Loucy (cell line): Measurements from ENCODE around the gene NLRP10.

ENCODE experiments used
- H2AFZ ChIP-seq: fragments of 200-600 bp; sonication (generic); 2 replicates; pipeline ENCODE4 v1.6.0; 2016; ENCODE audit warnings: antibody characterized with exemption, mild to moderate bottlenecking, low read length, moderate library complexity
- H3F3A ChIP-seq: fragments of 200-600 bp; 2 replicates; pipeline ENCODE4 v1.6.0; 2016; ENCODE audit warnings: antibody characterized with exemption, low read depth, mild to moderate bottlenecking
- H3K27me3 ChIP-seq: fragments of 200-600 bp; sonication (generic); 2 replicates; pipeline ENCODE4 v1.6.1; 2014; ENCODE audit warnings: low read length, mild to moderate bottlenecking; ENCODE audit not compliant: insufficient read depth, poor library complexity, severe bottlenecking
- H3K36me3 ChIP-seq: fragments of 200-600 bp; sonication (generic); 2 replicates; pipeline ENCODE4 v1.6.1; 2016; ENCODE audit warnings: low read length; ENCODE audit not compliant: insufficient read depth
- H3K4me1 ChIP-seq: fragments of 200-600 bp; sonication (generic); 2 replicates; pipeline ENCODE4 v1.5.1; 2014; ENCODE audit warnings: low read length, mild to moderate bottlenecking; ENCODE audit not compliant: insufficient read depth, poor library complexity, severe bottlenecking
- H3K4me2 ChIP-seq: fragments of 200-600 bp; sonication (generic); 2 replicates; pipeline ENCODE4 v1.6.0; 2014; ENCODE audit warnings: antibody characterized with exemption, low read length, low read depth, mild to moderate bottlenecking; ENCODE audit not compliant: poor library complexity, severe bottlenecking
- H3K4me3 ChIP-seq: fragments of 200-600 bp; sonication (generic); 2 replicates; pipeline ENCODE4 v1.5.1; 2014; ENCODE audit warnings: low read length, mild to moderate bottlenecking, mixed read lengths; ENCODE audit not compliant: poor library complexity, severe bottlenecking
- H3K79me2 ChIP-seq: fragments of 200-600 bp; sonication (generic); 2 replicates; pipeline ENCODE4 v1.6.1; 2014; ENCODE audit warnings: low read length; ENCODE audit not compliant: insufficient read depth
- H3K9ac ChIP-seq: fragments of 200-600 bp; sonication (generic); 2 replicates; pipeline ENCODE4 v1.6.0; 2014; ENCODE audit warnings: mild to moderate bottlenecking, low read depth, low read length, moderate library complexity; ENCODE audit not compliant: poor library complexity, severe bottlenecking
- H3K9me2 ChIP-seq: fragments of 200-600 bp; sonication (generic); replicated peaks from 2 replicates; pipeline ENCODE4 v1.6.1; 2016; ENCODE audit warnings: low read depth, low read length, mixed read lengths
- H3K9me3 ChIP-seq: fragments of 200-600 bp; sonication (generic); 2 replicates; pipeline ENCODE4 v1.6.1; 2014; ENCODE audit warnings: mild to moderate bottlenecking, antibody characterized with exemption, low read length, low read depth; ENCODE audit not compliant: insufficient read depth
- H4K20me1 ChIP-seq: fragments of 200-600 bp; sonication (generic); 2 replicates; pipeline ENCODE4 v1.6.0; 2014; ENCODE audit warnings: antibody characterized with exemption, low read length, mild to moderate bottlenecking; ENCODE audit not compliant: insufficient read depth, poor library complexity, severe bottlenecking
- EZH2phosphoT487 ChIP-seq: fragments of 200-600 bp; IDR thresholded peaks from 2 replicates; pipeline ENCODE4 v1.6.1; 2018; ENCODE audit warnings: antibody characterized with exemption, mild to moderate bottlenecking, moderate library complexity, borderline replicate concordance
- TF ChIP-seq, protein P1 (sequence below): fragments of 200-600 bp; sonication (generic); conservative IDR thresholded peaks from 2 replicates; pipeline ENCODE4 v1.5.1; 2014; ENCODE audit warnings: mild to moderate bottlenecking, antibody characterized with exemption, low read length

The NLRP10 gene

GRCh38 chr11:8003187-8003586, 37.9 kb upstream of the NLRP10 start:
- Histone ChIP-seq H3F3A (no peaks in the 10 kb centered on the region), H3K9me2 (no peaks in the 10 kb centered on the region), H3K4me1 (no peaks in the 10 kb centered on the region), H3K4me3 (no peak overlapping the region), H3K79me2 (no peaks in the 10 kb centered on the region), H3K9me3 (no peaks in the 10 kb centered on the region), H4K20me1 (no peaks in the 10 kb centered on the region), H3K27me3 (no peaks in the 10 kb centered on the region), H3K36me3 (peaks cover 11% of the 10 kb centered on the region; the same call in 1 of the 2 replicates), H3K9ac (no peak overlapping the region), H3K4me2 (no peak overlapping the region), H2AFZ (no peak overlapping the region)
- no peak for TF ChIP-seq EZH2phosphoT487
- TF ChIP-seq, protein P1, sequence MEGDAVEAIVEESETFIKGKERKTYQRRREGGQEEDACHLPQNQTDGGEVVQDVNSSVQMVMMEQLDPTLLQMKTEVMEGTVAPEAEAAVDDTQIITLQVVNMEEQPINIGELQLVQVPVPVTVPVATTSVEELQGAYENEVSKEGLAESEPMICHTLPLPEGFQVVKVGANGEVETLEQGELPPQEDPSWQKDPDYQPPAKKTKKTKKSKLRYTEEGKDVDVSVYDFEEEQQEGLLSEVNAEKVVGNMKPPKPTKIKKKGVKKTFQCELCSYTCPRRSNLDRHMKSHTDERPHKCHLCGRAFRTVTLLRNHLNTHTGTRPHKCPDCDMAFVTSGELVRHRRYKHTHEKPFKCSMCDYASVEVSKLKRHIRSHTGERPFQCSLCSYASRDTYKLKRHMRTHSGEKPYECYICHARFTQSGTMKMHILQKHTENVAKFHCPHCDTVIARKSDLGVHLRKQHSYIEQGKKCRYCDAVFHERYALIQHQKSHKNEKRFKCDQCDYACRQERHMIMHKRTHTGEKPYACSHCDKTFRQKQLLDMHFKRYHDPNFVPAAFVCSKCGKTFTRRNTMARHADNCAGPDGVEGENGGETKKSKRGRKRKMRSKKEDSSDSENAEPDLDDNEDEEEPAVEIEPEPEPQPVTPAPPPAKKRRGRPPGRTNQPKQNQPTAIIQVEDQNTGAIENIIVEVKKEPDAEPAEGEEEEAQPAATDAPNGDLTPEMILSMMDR, result no peak

- no peak for TF ChIP-seq EZH2phosphoT487
- H3K9me3 ChIP-seq, result no peaks in the 10 kb centered on the region
- H3K36me3 ChIP-seq, result peaks cover 16% of the 10 kb centered on the region
- no peak overlapping the region for H2AFZ ChIP-seq
- no peak overlapping the region for H3K4me3 ChIP-seq
- H3K79me2 ChIP-seq, result no peaks in the 10 kb centered on the region
- no peaks in the 10 kb centered on the region for H3K27me3 ChIP-seq
- H3K4me2 ChIP-seq, result no peak overlapping the region
- no peak overlapping the region for H3K9ac ChIP-seq
- H3K4me1 ChIP-seq, result no peaks in the 10 kb centered on the region
- H3F3A ChIP-seq, result no peaks in the 10 kb centered on the region
- H3K9me2 ChIP-seq, result no peaks in the 10 kb centered on the region
- H4K20me1 ChIP-seq, result no peaks in the 10 kb centered on the region
Observed at GRCh38 chr11:8002676-8003075, 37.4 kb upstream of the NLRP10 start.

GRCh38 chr11:8000390-8000789, 35.1 kb upstream of the NLRP10 start:
- Histone ChIP-seq H3K79me2 (no peaks in the 10 kb centered on the region), H3F3A (no peaks in the 10 kb centered on the region), H3K4me2 (no peak overlapping the region), H4K20me1 (no peaks in the 10 kb centered on the region), H3K9ac (no peak overlapping the region), H3K4me3 (no peak overlapping the region), H3K36me3 (peaks cover 39% of the 10 kb centered on the region), H2AFZ (no peak overlapping the region), H3K27me3 (no peaks in the 10 kb centered on the region), H3K4me1 (peaks cover 2% of the 10 kb centered on the region), H3K9me3 (no peaks in the 10 kb centered on the region), H3K9me2 (no peaks in the 10 kb centered on the region)
- no peak for TF ChIP-seq EZH2phosphoT487
- TF ChIP-seq, protein P1, result no peak

DNA sequence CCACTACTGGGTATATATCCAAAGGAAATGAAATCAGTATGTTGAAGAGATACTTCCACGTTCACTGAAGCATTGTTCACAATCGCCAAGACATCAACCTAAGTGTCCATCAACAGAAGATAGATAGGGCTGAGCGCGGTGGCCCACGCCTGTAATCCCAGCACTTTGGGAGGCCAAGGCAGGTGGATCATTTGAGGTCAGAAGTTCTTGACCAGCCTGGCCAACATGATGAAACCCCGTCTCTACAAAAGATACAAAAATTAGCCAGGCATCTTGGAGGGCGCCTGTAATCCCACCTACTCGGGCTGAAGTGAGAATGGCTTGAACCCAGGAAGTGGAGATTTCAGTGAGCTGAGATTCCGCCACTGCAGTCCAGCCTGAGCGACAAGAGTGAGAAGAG, 34.5 kb upstream of the NLRP10 start:
- Histone ChIP-seq H3F3A (no peaks in the 10 kb centered on the region), H3K4me1 (peaks cover 8% of the 10 kb centered on the region)

More for the DNA sequence above, 34.5 kb upstream of the NLRP10 start:
- Histone ChIP-seq H3K9me3 (no peaks in the 10 kb centered on the region), H3K27me3 (no peaks in the 10 kb centered on the region), H3K79me2 (no peaks in the 10 kb centered on the region), H3K9me2 (no peaks in the 10 kb centered on the region), H3K4me2 (no peak overlapping the region), H3K4me3 (no peak overlapping the region), H2AFZ (no peak overlapping the region), H4K20me1 (no peaks in the 10 kb centered on the region), H3K36me3 (peaks cover 45% of the 10 kb centered on the region), H3K9ac (no peak overlapping the region)
- TF ChIP-seq, protein P1, result no peak
- TF ChIP-seq EZH2phosphoT487, result no peak
